Chondrocyte (in vitro differentiated cells): ENCODE results near the gene RAP1GAP2. TPM values are rescaled to one million over a fixed set of nuclear protein-coding genes. Genes with fewer than 3 reads are reported as not detected.
A peak's percentile ranks its signal among the peaks of the same experiment; 100 is the strongest.

Source experiments
- DNase-seq: peaks from one replicate; pipeline ENCODE4 v3.0.0; 2021; ENCODE audit warnings: mixed read lengths, low spot score
- H3K27ac Mint-ChIP-seq: one replicate; pipeline ENCODE4 v1.8.0; 2021; ENCODE audit warnings: mild to moderate bottlenecking, moderate library complexity, mixed read lengths; ENCODE audit not compliant: unreplicated experiment
- H3K27me3 Mint-ChIP-seq: 2 replicates; pipeline ENCODE4 v1.8.0; 2021; ENCODE audit warnings: low read depth, mixed read lengths
- H3K36me3 Mint-ChIP-seq: 2 replicates; pipeline ENCODE4 v1.8.0; 2021; ENCODE audit warnings: low read depth, mixed read lengths
- H3K4me1 Mint-ChIP-seq: 2 replicates; pipeline ENCODE4 v1.8.0; 2021; ENCODE audit warnings: low read depth, mild to moderate bottlenecking, mixed read lengths
- H3K4me3 Mint-ChIP-seq: one replicate; pipeline ENCODE4 v1.8.0; 2021; ENCODE audit warnings: mild to moderate bottlenecking, moderate library complexity, mixed read lengths; ENCODE audit not compliant: unreplicated experiment
- H3K9me3 Mint-ChIP-seq: 2 replicates; pipeline ENCODE4 v1.8.0; 2021; ENCODE audit warnings: low read depth, mixed read lengths
- total RNA-seq: library from RNA; stranded (reverse); gene quantifications from 3 replicates; pipeline ENCODE4 v1.2.1, GENCODE V29; 2021
- TF ChIP-seq, protein P1 (sequence below): fragments of 200-600 bp; sonication (generic); IDR thresholded peaks from 2 replicates; pipeline ENCODE4 v1.5.0; 2021; ENCODE audit warnings: antibody characterized with exemption, mild to moderate bottlenecking, moderate library complexity

Gene RAP1GAP2
- total RNA-seq, 1 donor from 2014 or later: 3.4 TPM

DNA sequence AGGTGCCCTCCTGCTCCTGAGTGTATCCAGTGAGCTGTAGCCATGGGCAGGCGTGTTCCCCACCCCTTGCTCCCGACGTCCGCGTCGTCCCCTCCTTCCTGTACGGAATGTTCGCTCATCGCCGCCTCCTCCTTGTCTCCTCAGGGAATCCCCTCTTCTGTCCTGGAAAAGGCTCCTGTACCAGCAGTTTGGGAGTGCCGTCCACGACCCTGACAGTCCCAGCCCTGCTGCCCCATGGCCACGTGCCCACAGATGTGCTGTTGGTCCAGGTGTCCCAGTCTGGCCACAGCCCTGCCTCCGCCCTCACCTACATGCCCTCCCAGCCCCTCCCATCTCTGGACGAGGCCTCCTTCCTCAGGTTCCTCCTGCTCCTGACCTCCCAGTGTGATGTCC is 237.0 kb downstream of the RAP1GAP2 start:
- TF ChIP-seq, protein P1, sequence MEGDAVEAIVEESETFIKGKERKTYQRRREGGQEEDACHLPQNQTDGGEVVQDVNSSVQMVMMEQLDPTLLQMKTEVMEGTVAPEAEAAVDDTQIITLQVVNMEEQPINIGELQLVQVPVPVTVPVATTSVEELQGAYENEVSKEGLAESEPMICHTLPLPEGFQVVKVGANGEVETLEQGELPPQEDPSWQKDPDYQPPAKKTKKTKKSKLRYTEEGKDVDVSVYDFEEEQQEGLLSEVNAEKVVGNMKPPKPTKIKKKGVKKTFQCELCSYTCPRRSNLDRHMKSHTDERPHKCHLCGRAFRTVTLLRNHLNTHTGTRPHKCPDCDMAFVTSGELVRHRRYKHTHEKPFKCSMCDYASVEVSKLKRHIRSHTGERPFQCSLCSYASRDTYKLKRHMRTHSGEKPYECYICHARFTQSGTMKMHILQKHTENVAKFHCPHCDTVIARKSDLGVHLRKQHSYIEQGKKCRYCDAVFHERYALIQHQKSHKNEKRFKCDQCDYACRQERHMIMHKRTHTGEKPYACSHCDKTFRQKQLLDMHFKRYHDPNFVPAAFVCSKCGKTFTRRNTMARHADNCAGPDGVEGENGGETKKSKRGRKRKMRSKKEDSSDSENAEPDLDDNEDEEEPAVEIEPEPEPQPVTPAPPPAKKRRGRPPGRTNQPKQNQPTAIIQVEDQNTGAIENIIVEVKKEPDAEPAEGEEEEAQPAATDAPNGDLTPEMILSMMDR: no peak
- Mint-ChIP-seq H3K4me1 (no peaks in the 10 kb centered on the region), H3K36me3 (no peaks in the 10 kb centered on the region), H3K27me3 (peaks cover 7% of the 10 kb centered on the region), H3K9me3 (no peaks in the 10 kb centered on the region), H3K4me3 (no peak overlapping the region), H3K27ac (no peak overlapping the region)
- peak; percentile 83 for DNase-seq

- Mint-ChIP-seq H3K9me3 (no peaks in the 10 kb centered on the region), H3K27me3 (peaks cover 8% of the 10 kb centered on the region), H3K27ac (no peak overlapping the region), H3K36me3 (no peaks in the 10 kb centered on the region), H3K4me3 (no peak overlapping the region), H3K4me1 (no peaks in the 10 kb centered on the region)
- TF ChIP-seq, protein P1: no peak
- DNase-seq: peak; percentile 85
These were observed 237.7 kb downstream of the RAP1GAP2 start for GRCh38 chr17:3033741-3034577.

GRCh38 chr17:3034578-3034920 is 238.3 kb downstream of the RAP1GAP2 start:
- Mint-ChIP-seq H3K9me3 (no peaks in the 10 kb centered on the region), H3K27ac (no peak overlapping the region), H3K4me1 (no peaks in the 10 kb centered on the region), H3K4me3 (no peak overlapping the region), H3K27me3 (peaks cover 10% of the 10 kb centered on the region), H3K36me3 (no peaks in the 10 kb centered on the region)
- TF ChIP-seq, protein P1: no peak
- peak; percentile 55 for DNase-seq

DNA sequence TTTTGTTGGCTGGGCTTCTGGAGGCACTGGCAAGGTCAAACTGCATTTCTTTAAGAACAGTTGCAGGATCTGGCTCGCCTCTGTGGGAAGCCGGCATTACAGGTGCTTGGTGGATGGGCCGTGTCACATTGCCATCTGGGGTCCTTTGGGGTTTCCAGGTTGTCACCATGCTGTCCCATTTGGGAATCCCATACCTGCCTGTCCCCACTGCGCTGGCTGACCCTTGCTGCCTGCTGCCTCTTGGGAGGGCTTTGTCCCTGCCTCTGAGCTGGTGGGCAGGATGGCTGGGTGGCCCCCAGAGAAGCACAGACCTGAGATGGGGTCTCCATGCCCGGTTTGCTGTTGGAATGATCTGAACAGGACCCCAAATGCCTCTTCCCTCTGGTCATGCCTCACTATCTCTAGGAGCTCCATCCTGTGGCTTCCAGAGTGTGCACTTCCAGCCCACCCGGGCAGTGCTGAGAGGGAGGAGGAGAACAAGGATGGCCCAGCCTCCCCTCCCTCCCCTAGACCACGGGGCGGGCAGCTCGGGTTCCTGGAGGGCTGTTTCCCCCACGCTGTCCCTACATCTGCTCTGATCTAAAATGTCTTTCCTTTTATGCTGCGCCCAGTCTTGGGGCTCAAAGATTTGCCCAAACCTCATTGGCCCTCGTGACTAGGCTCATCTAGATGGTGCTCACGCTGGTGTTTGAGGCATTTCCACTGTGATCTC is 239.2 kb downstream of the RAP1GAP2 start:
- TF ChIP-seq, protein P1: no peak
- H3K27ac Mint-ChIP-seq: no peak overlapping the region
- no peaks in the 10 kb centered on the region for H3K9me3 Mint-ChIP-seq
- peaks cover 10% of the 10 kb centered on the region for H3K27me3 Mint-ChIP-seq
- no peaks in the 10 kb centered on the region for H3K4me1 Mint-ChIP-seq
- H3K36me3 Mint-ChIP-seq: no peaks in the 10 kb centered on the region
- H3K4me3 Mint-ChIP-seq: no peak overlapping the region
- DNase-seq: peak; percentile 41

GRCh38 chr17:3035968-3036280 is 239.7 kb downstream of the RAP1GAP2 start:
- Mint-ChIP-seq H3K27ac (no peak overlapping the region), H3K4me1 (no peaks in the 10 kb centered on the region), H3K9me3 (no peaks in the 10 kb centered on the region), H3K4me3 (no peak overlapping the region), H3K27me3 (peaks cover 11% of the 10 kb centered on the region), H3K36me3 (no peaks in the 10 kb centered on the region)
- no peak for DNase-seq
- TF ChIP-seq, protein P1: no peak
